Astrocyte (in vitro differentiated cells and primary cell): Measurements from ENCODE around the gene APOC3. TPM values are rescaled to one million over a fixed set of nuclear protein-coding genes. Genes with fewer than 3 reads are reported as not detected.

Experiments used
- DNase-seq: peaks from one replicate; pipeline ENCODE4 v3.0.0-alpha.2; 2010; ENCODE audit warnings: low read depth
- FAIRE-seq: peaks from 2 replicates; lab custom pipeline; 2011; peaks lifted over from hg19 to GRCh38; lab: Jason Lieb, UNC
- H2AFZ ChIP-seq: 2 replicates; pipeline ENCODE4 v1.6.0; 2012; ENCODE audit warnings: low read depth, low read length, inconsistent platforms
- H3K27ac ChIP-seq: 2 replicates; pipeline ENCODE4 v1.5.1; 2011; ENCODE audit warnings: low read depth, low read length, inconsistent platforms
- H3K27me3 ChIP-seq: 2 replicates; pipeline ENCODE4 v1.6.0; 2011; ENCODE audit warnings: low read length, inconsistent platforms; ENCODE audit not compliant: insufficient read depth
- H3K36me3 ChIP-seq: 2 replicates; pipeline ENCODE4 v1.5.1; 2011; ENCODE audit warnings: low read length, inconsistent platforms; ENCODE audit not compliant: insufficient read depth
- H3K4me1 ChIP-seq: 2 replicates; pipeline ENCODE4 v1.5.1; 2011; ENCODE audit warnings: low read length, inconsistent platforms; ENCODE audit not compliant: insufficient read depth
- H3K4me2 ChIP-seq: 2 replicates; pipeline ENCODE4 v1.6.0; 2012; ENCODE audit warnings: low read length, inconsistent platforms
- H3K4me3 ChIP-seq: 2 replicates; pipeline ENCODE4 v1.5.1; 2011; ENCODE audit warnings: low read depth, mild to moderate bottlenecking, low read length, inconsistent platforms; ENCODE audit not compliant: insufficient read depth
- H3K79me2 ChIP-seq: 2 replicates; pipeline ENCODE4 v1.6.0; 2012; ENCODE audit warnings: mild to moderate bottlenecking, low read length, inconsistent platforms; ENCODE audit not compliant: insufficient read depth
- H3K9ac ChIP-seq: 2 replicates; pipeline ENCODE4 v1.6.0; 2012; ENCODE audit warnings: mild to moderate bottlenecking, low read length, inconsistent platforms
- H3K9me3 ChIP-seq: 2 replicates; pipeline ENCODE4 v1.5.1; 2012; ENCODE audit warnings: low read depth, mild to moderate bottlenecking, low read length, inconsistent platforms; ENCODE audit not compliant: insufficient read depth
- H4K20me1 ChIP-seq: 2 replicates; pipeline ENCODE4 v1.6.0; 2012; ENCODE audit warnings: low read length, inconsistent platforms; ENCODE audit not compliant: insufficient read depth
- H3K27ac Mint-ChIP-seq: one replicate; pipeline ENCODE4 v1.8.0; 2021; ENCODE audit warnings: mild to moderate bottlenecking, mixed read lengths; ENCODE audit not compliant: unreplicated experiment
- H3K27me3 Mint-ChIP-seq: one replicate; pipeline ENCODE4 v1.8.0; 2021; ENCODE audit warnings: low read depth, mixed read lengths; ENCODE audit not compliant: unreplicated experiment
- H3K36me3 Mint-ChIP-seq: one replicate; pipeline ENCODE4 v1.8.0; 2021; ENCODE audit warnings: low read depth, mixed read lengths; ENCODE audit not compliant: unreplicated experiment
- H3K4me1 Mint-ChIP-seq: one replicate; pipeline ENCODE4 v1.8.0; 2021; ENCODE audit warnings: low read depth, mixed read lengths; ENCODE audit not compliant: unreplicated experiment
- H3K4me3 Mint-ChIP-seq: one replicate; pipeline ENCODE4 v1.8.0; 2021; ENCODE audit warnings: mild to moderate bottlenecking, moderate library complexity, mixed read lengths; ENCODE audit not compliant: unreplicated experiment
- H3K9me3 Mint-ChIP-seq: one replicate; pipeline ENCODE4 v1.8.0; 2021; ENCODE audit warnings: mild to moderate bottlenecking, mixed read lengths; ENCODE audit not compliant: unreplicated experiment
- CTCF ChIP-seq: IDR thresholded peaks from 2 replicates; pipeline ENCODE4 v1.5.1; 2011; ENCODE audit warnings: low read depth, mild to moderate bottlenecking, inconsistent platforms, low read length, moderate library complexity; ENCODE audit not compliant: insufficient read depth
- EZH2 ChIP-seq: IDR thresholded peaks from 2 replicates; pipeline ENCODE4 v1.6.1; 2012; ENCODE audit warnings: mild to moderate bottlenecking, low read length, inconsistent platforms; ENCODE audit not compliant: insufficient read depth
- total RNA-seq: library from RNA; stranded (reverse); gene quantifications from 2 replicates; pipeline ENCODE4 v1.2.1, GENCODE V29; 2021

APOC3 gene
- total RNA-seq, 1 donor from 2014 or later: not detected

DNA sequence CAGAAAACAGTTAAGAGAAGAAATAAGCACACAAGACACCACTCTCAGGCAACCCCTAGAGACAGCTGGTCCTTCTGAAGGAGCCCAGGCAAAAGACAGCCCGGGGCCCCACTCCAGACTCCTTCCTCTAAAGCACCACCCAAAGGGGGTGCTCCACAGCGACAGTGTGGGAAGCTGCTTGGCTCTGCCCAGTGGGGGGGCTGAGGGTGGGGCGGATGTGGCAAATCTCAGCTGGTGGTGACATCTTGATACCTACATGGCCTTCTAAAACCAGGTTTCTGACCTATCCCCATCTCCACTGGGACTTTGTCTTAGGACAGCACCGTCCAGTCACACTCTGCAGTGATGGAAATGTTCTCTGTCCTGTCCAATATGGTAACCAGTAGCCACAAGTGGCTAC lies 17.9 kb downstream of the APOC3 start:
- Histone ChIP-seq H3K27ac (no peak overlapping the region), H2AFZ (no peak overlapping the region), H3K27me3 (no peaks in the 10 kb centered on the region), H3K4me2 (no peak overlapping the region), H3K4me1 (peaks cover 12% of the 10 kb centered on the region), H3K4me3 (no peak overlapping the region), H3K79me2 (no peaks in the 10 kb centered on the region), H4K20me1 (no peaks in the 10 kb centered on the region), H3K9ac (no peak overlapping the region), H3K9me3 (no peaks in the 10 kb centered on the region), H3K36me3 (peaks cover 10% of the 10 kb centered on the region)
- Mint-ChIP-seq H3K36me3 (peaks cover 33% of the 10 kb centered on the region), H3K4me1 (peaks cover 16% of the 10 kb centered on the region), H3K4me3 (no peak overlapping the region), H3K27me3 (no peaks in the 10 kb centered on the region), H3K27ac (peak overlapping the region; percentile 44), H3K9me3 (no peaks in the 10 kb centered on the region)
- FAIRE-seq (no peak), DNase-seq (no peak)
- no peak for TF ChIP-seq CTCF
- TF ChIP-seq EZH2: no peak

- Mint-ChIP-seq H3K4me3 (no peak overlapping the region), H3K9me3 (no peaks in the 10 kb centered on the region), H3K27me3 (no peaks in the 10 kb centered on the region), H3K36me3 (peaks cover 32% of the 10 kb centered on the region), H3K27ac (no peak overlapping the region), H3K4me1 (peaks cover 27% of the 10 kb centered on the region)
- H3K27ac ChIP-seq: no peak overlapping the region
- H3K4me1 ChIP-seq: peaks cover 26% of the 10 kb centered on the region
- no peak overlapping the region for H2AFZ ChIP-seq
- no peaks in the 10 kb centered on the region for H4K20me1 ChIP-seq
- H3K9me3 ChIP-seq: no peaks in the 10 kb centered on the region
- no peak overlapping the region for H3K9ac ChIP-seq
- FAIRE-seq (no peak), DNase-seq (no peak)
- H3K27me3 ChIP-seq: no peaks in the 10 kb centered on the region
- TF ChIP-seq CTCF: no peak
- no peak for TF ChIP-seq EZH2
- no peaks in the 10 kb centered on the region for H3K79me2 ChIP-seq
- peaks cover 6% of the 10 kb centered on the region for H3K36me3 ChIP-seq
- no peak overlapping the region for H3K4me3 ChIP-seq
- H3K4me2 ChIP-seq: no peak overlapping the region
Measured at GRCh38 chr11:116849060-116849459, 19.4 kb downstream of the APOC3 start.

- Histone ChIP-seq H3K27me3 (no peaks in the 10 kb centered on the region), H3K36me3 (peaks cover 6% of the 10 kb centered on the region), H3K79me2 (no peaks in the 10 kb centered on the region), H2AFZ (no peak overlapping the region), H3K9ac (no peak overlapping the region), H3K4me3 (no peak overlapping the region), H4K20me1 (no peaks in the 10 kb centered on the region), H3K27ac (no peak overlapping the region), H3K9me3 (no peaks in the 10 kb centered on the region), H3K4me1 (peaks cover 30% of the 10 kb centered on the region), H3K4me2 (no peak overlapping the region)
- FAIRE-seq (no peak), DNase-seq (no peak)
- Mint-ChIP-seq H3K4me3 (no peak overlapping the region), H3K4me1 (peaks cover 31% of the 10 kb centered on the region), H3K9me3 (no peaks in the 10 kb centered on the region), H3K36me3 (peaks cover 36% of the 10 kb centered on the region), H3K27ac (no peak overlapping the region), H3K27me3 (no peaks in the 10 kb centered on the region)
- TF ChIP-seq EZH2 (no peak), CTCF (no peak)
Measured at GRCh38 chr11:116849486-116849885, 19.8 kb downstream of the APOC3 start.
